Measurements from ENCODE around the gene TM2D3. TPM values are rescaled to one million over a fixed set of nuclear protein-coding genes. Genes with fewer than 3 reads are reported as not detected.

The TM2D3 gene
- total and polyA plus RNA-seq, 2 donors from 2014 or later: 47.9 to 48.7 TPM

GRCh38 chr15:101620671-101621070 lies 31.5 kb downstream of the TM2D3 start:
- Histone ChIP-seq H3K4me3 (ENCODE audit: low read length in 3 of 3) (no peak overlapping the region), H3K9me3 (ENCODE audit: control insufficient read depth in 2 of 3, insufficient read depth in 1 of 3, low read length in 3 of 3) (no peaks in the 10 kb centered on the region), H3K27me3 (ENCODE audit: control insufficient read depth, insufficient read depth, low read length) (no peaks in the 10 kb centered on the region), H3K36me3 (ENCODE audit: control insufficient read depth in 2 of 3, insufficient read depth in 3 of 3, low read length in 3 of 3) (peaks cover 0 to 1% (median 0%) of the 10 kb centered on the region in 3 donors), H3K4me1 (ENCODE audit: control insufficient read depth in 2 of 3, insufficient read depth in 2 of 3, low read depth in 1 of 3, low read length in 3 of 3) (peaks cover 0 to 7% (median 0%) of the 10 kb centered on the region in 3 donors), H3K27ac (ENCODE audit: low read depth in 2 of 2, low read length in 2 of 2) (no peak overlapping the region), H3K9ac (ENCODE audit: low read length in 3 of 3) (no peak overlapping the region)
- intact Hi-C loops (cut with DNase I): no loop called here
- DNase-seq (peak in 2 of 5 donors; percentile 33 to 38), FAIRE-seq (no peak)
- no peak for TF ChIP-seq CTCF (IDR thresholded peaks at IDR 0.05; ENCODE audit: borderline replicate concordance, extremely low read depth, insufficient read depth)

GRCh38 chr15:101619615-101619865 lies 32.6 kb downstream of the TM2D3 start:
- H3K4me1 ChIP-seq (ENCODE audit: control insufficient read depth in 2 of 3, insufficient read depth in 2 of 3, low read depth in 1 of 3, low read length in 3 of 3): peaks cover 0 to 7% (median 0%) of the 10 kb centered on the region in 3 donors
- intact Hi-C loops (cut with DNase I): no loop called here
- FAIRE-seq: no peak
- no peaks in the 10 kb centered on the region for H3K36me3 ChIP-seq (ENCODE audit: control insufficient read depth in 2 of 3, insufficient read depth in 3 of 3, low read length in 3 of 3)
- DNase-seq: no peak
- no peaks in the 10 kb centered on the region for H3K27me3 ChIP-seq (ENCODE audit: control insufficient read depth, insufficient read depth, low read length)
- H3K27ac ChIP-seq (ENCODE audit: low read depth in 2 of 2, low read length in 2 of 2): no peak overlapping the region
- no peak overlapping the region for H3K4me3 ChIP-seq (ENCODE audit: low read length in 3 of 3)
- no peak for TF ChIP-seq CTCF (IDR thresholded peaks at IDR 0.05; ENCODE audit: borderline replicate concordance, extremely low read depth, insufficient read depth)
- no peaks in the 10 kb centered on the region for H3K9me3 ChIP-seq (ENCODE audit: control insufficient read depth in 2 of 3, insufficient read depth in 1 of 3, low read length in 3 of 3)
- no peak overlapping the region for H3K9ac ChIP-seq (ENCODE audit: low read length in 3 of 3)

GRCh38 chr15:101618851-101619614 lies 33.1 kb downstream of the TM2D3 start:
- Histone ChIP-seq H3K36me3 (ENCODE audit: control insufficient read depth in 2 of 3, insufficient read depth in 3 of 3, low read length in 3 of 3) (no peaks in the 10 kb centered on the region), H3K9me3 (ENCODE audit: control insufficient read depth in 2 of 3, insufficient read depth in 1 of 3, low read length in 3 of 3) (no peaks in the 10 kb centered on the region), H3K27me3 (ENCODE audit: control insufficient read depth, insufficient read depth, low read length) (no peaks in the 10 kb centered on the region), H3K27ac (ENCODE audit: low read depth in 2 of 2, low read length in 2 of 2) (no peak overlapping the region), H3K4me3 (ENCODE audit: low read length in 3 of 3) (no peak overlapping the region), H3K9ac (ENCODE audit: low read length in 3 of 3) (no peak overlapping the region), H3K4me1 (ENCODE audit: control insufficient read depth in 2 of 3, insufficient read depth in 2 of 3, low read depth in 1 of 3, low read length in 3 of 3) (peaks cover 0 to 7% (median 0%) of the 10 kb centered on the region in 3 donors)
- DNase-seq (no peak), FAIRE-seq (no peak)
- TF ChIP-seq CTCF (IDR thresholded peaks at IDR 0.05; ENCODE audit: borderline replicate concordance, extremely low read depth, insufficient read depth): no peak
- intact Hi-C loops (cut with DNase I): no loop called here

- Histone ChIP-seq H3K27me3 (ENCODE audit: control insufficient read depth, insufficient read depth, low read length) (no peaks in the 10 kb centered on the region), H3K4me3 (ENCODE audit: low read length in 3 of 3) (no peak overlapping the region), H3K4me1 (ENCODE audit: control insufficient read depth in 2 of 3, insufficient read depth in 2 of 3, low read depth in 1 of 3, low read length in 3 of 3) (peaks cover 0 to 17% (median 5%) of the 10 kb centered on the region in 3 donors), H3K27ac (ENCODE audit: low read depth in 2 of 2, low read length in 2 of 2) (no peak overlapping the region), H3K9me3 (ENCODE audit: control insufficient read depth in 2 of 3, insufficient read depth in 1 of 3, low read length in 3 of 3) (no peaks in the 10 kb centered on the region), H3K36me3 (ENCODE audit: control insufficient read depth in 2 of 3, insufficient read depth in 3 of 3, low read length in 3 of 3) (no peaks in the 10 kb centered on the region), H3K9ac (ENCODE audit: low read length in 3 of 3) (no peak overlapping the region)
- FAIRE-seq: no peak
- TF ChIP-seq CTCF (IDR thresholded peaks at IDR 0.05; ENCODE audit: borderline replicate concordance, extremely low read depth, insufficient read depth): no peak
- intact Hi-C loops (cut with DNase I): no loop called here
- DNase-seq: peak in 1 of 5 donors; percentile 53
Observed at GRCh38 chr15:101618076-101618475, 34.1 kb downstream of the TM2D3 start.
